ENCODE results near the gene PDX1.

DNA sequence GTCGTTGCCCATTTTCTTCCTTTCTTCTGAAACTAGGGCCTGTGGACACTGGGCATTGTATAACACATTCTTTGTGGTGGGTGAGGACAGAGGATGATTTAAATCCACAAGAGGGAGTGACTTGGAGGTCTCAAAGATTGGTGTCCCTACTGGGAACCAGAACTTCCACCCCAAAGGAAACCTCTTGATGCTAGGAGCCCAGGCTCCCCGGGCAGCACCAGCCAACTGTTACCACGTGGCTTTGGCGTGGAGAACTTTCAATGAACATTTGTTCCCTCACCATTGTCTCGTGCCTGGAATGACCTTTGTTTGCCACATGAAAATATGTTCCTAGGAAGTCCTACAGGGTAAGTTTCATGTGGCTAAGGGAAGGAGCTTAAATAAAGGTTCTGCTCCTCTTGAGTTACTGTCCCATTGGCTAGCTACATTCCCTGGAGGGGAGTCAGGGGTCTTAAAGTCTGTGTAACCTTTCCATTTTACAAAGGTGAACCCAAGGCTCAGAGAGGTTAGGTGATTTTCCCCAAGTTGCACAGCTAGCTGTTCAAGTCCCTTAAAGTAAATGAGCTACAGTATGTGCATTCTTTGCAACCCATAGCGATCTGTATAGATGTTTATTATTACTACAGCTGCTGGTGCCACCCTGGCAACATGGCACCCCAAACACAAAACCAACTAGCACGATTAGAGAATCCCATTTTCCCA lies 54.3 kb downstream of the PDX1 start:
- TF ChIP-seq FOSL1 (IDR thresholded peaks at IDR 0.05; ENCODE audit: low read depth) (no peak), POLR2A (IDR thresholded peaks at IDR 0.05; ENCODE audit: borderline replicate concordance, extremely low read depth, insufficient read depth, insufficient read length) (no peak), POLR2AphosphoS5 (IDR thresholded peaks at IDR 0.05; ENCODE audit: low read depth, low read length) (no peak), EZH2 (IDR thresholded peaks at IDR 0.05) (no peak), TCF7L2 (IDR thresholded peaks at IDR 0.05; ENCODE audit: borderline replicate concordance, extremely low read depth, insufficient read depth, insufficient read length) (no peak), SIN3A (IDR thresholded peaks at IDR 0.05; ENCODE audit: low read depth) (no peak), EGR1 (IDR thresholded peaks at IDR 0.05; ENCODE audit: low read depth) (no peak)
- TF ChIP-seq, protein P1, sequence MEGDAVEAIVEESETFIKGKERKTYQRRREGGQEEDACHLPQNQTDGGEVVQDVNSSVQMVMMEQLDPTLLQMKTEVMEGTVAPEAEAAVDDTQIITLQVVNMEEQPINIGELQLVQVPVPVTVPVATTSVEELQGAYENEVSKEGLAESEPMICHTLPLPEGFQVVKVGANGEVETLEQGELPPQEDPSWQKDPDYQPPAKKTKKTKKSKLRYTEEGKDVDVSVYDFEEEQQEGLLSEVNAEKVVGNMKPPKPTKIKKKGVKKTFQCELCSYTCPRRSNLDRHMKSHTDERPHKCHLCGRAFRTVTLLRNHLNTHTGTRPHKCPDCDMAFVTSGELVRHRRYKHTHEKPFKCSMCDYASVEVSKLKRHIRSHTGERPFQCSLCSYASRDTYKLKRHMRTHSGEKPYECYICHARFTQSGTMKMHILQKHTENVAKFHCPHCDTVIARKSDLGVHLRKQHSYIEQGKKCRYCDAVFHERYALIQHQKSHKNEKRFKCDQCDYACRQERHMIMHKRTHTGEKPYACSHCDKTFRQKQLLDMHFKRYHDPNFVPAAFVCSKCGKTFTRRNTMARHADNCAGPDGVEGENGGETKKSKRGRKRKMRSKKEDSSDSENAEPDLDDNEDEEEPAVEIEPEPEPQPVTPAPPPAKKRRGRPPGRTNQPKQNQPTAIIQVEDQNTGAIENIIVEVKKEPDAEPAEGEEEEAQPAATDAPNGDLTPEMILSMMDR (IDR thresholded peaks at IDR 0.05 in 2 of 3, conservative IDR thresholded peaks at IDR 0.05 in 1 of 3; ENCODE audit: borderline replicate concordance in 1 of 3, insufficient read depth in 1 of 3, low read depth in 2 of 3, low read length in 2 of 3), result no peak
- TF ChIP-seq, protein P2, sequence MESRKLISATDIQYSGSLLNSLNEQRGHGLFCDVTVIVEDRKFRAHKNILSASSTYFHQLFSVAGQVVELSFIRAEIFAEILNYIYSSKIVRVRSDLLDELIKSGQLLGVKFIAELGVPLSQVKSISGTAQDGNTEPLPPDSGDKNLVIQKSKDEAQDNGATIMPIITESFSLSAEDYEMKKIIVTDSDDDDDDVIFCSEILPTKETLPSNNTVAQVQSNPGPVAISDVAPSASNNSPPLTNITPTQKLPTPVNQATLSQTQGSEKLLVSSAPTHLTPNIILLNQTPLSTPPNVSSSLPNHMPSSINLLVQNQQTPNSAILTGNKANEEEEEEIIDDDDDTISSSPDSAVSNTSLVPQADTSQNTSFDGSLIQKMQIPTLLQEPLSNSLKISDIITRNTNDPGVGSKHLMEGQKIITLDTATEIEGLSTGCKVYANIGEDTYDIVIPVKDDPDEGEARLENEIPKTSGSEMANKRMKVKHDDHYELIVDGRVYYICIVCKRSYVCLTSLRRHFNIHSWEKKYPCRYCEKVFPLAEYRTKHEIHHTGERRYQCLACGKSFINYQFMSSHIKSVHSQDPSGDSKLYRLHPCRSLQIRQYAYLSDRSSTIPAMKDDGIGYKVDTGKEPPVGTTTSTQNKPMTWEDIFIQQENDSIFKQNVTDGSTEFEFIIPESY (IDR thresholded peaks at IDR 0.05; ENCODE audit: extremely low read depth, insufficient replicate concordance, low read length), result no peak

Data from HCT116 (cell line).